Stimulated activated CD8-positive, alpha-beta memory T cell treated with anti-CD3 and anti-CD28 coated beads, Interleukin-15, amount 100 ng/mL, for 24 hours (primary cell): Measurements from ENCODE around the gene SIK1.
"Not testable (repeated sequence)": the region's sequence is repeated elsewhere in the genome, so short reads cannot be mapped to it uniquely, and the experiment has no call there.

Experiments used
- DNase-seq: peaks from one replicate; pipeline ENCODE4 v3.0.0-alpha.2; 2020; ENCODE audit warnings: low read depth

SIK1 gene

GRCh38 chr21:43426404-43427241, at the start of gene SIK1:
Gene SIK1, minus strand, starts transcription at chr21:43427131. Its CDS starts 953 bp downstream, at chr21:43426178.
- DNase-seq, result not testable (repeated sequence)

GRCh38 chr21:43471597-43472242, 44.8 kb upstream of the SIK1 start:
- not testable (repeated sequence) for DNase-seq

DNA sequence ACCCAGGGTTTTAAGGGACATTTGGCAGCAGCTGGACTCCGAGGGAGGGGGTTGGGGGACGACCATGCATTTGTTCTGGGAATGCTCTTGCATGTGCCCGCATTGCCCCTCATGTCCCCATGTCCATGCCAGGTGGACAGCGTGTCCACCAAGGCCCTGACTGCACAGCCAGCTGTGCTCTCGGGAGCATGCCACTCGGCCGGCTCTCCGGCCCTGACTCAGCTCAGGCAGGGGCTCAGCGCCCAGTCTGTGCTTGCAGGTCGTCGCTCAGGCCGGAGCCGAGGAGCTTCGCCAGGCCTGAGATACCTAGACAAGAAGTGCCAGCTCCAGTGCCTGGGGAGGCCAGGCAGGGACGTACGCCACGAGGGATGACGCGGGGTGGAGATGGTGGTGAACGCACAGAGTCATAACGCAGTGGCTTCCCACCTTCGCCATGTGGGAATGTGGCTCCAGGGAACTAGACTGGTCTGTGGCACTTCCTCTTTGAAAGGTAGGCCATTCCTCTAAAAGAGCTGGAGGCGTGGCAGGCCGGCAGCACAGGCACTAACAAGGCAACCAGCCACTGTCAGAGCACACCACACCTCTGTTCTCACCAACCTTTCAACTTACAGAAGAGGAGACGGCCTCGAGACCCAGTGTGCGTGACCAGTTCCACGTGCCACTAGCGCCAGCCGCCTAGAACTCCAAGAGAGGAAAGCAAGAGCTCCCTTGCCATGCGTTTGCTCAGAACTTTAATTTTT, 43.0 kb upstream of the SIK1 start:
- DNase-seq, result not testable (repeated sequence)

DNA sequence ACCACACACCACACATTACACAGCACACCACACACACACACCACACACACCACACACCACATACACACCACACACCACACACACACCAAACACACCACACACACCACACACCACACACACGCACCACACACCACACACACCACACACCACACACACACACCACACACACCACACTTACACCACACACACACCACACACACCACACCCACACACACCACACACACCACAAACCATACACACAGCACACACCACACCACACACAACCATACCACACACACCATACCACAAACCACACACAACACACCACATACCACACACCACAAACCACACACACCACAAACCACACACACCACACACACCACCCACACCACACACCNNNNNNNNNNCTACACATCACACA, 40.9 kb upstream of the SIK1 start:
- DNase-seq, result peak; percentile 1

DNA sequence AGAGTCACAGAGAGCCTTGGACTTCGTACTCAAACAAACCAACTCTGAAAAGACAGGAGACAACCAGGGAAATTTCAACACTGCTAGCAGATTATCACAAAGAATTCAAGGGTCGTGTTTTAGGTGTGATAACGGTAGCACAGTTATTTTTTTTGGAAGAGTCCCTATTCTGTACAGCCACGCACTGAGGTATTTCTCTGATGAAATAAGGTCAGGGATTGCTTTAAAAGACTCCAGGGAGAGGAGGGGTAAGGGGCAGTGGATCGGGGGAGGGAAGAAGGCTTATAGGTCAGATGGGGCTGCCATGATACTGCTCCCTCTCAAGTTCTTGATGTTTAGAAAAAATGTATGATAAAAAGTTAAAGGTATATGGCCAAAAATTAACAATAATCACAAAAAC, 38.2 kb upstream of the SIK1 start:
- not testable (repeated sequence) for DNase-seq

- not testable (repeated sequence) for DNase-seq
Observed at GRCh38 chr21:43463498-43464261, 36.7 kb upstream of the SIK1 start.

DNA sequence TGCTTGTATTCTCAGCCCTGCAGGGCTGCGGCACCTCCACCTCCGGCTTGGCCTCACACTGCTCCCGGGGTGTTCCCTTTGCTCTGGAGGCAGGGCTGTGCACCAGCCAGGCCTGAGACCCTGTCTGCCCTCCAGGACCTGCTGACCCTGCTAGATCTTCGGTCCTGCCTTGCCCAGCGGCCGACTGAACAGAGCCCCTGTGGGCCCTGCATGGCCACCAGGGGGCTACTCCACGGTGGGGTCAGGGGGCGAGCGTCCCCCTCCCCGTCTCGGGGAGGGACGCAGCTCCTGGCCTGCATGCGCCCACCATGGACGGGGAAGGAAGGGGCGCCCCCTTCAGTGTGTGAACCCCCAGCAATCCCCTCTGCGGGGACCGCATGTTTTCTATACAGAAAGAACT, 36.0 kb upstream of the SIK1 start:
- DNase-seq, result not testable (repeated sequence)

- DNase-seq, result not testable (repeated sequence)
Observed at GRCh38 chr21:43460475-43460874, 33.5 kb upstream of the SIK1 start.

DNA sequence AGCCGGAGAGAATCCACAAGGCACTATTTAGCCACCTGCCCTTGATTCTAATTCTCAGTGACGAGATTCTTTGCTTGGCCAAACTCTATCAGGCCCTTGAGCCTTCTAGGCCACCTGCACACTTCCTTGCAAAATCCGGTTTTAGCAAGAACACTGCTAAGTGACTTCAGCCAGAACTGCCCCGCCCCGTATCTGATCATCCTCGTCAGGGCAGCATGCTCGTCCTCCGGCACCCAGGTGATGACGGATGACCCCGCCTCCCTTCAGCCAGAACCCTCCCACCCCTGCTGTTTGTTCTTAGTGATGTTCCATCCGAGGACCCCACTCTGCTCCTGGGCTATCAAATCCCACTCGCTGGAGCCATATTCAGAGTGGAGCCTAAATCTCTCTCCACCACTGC, 32.1 kb upstream of the SIK1 start:
- not testable (repeated sequence) for DNase-seq

DNA sequence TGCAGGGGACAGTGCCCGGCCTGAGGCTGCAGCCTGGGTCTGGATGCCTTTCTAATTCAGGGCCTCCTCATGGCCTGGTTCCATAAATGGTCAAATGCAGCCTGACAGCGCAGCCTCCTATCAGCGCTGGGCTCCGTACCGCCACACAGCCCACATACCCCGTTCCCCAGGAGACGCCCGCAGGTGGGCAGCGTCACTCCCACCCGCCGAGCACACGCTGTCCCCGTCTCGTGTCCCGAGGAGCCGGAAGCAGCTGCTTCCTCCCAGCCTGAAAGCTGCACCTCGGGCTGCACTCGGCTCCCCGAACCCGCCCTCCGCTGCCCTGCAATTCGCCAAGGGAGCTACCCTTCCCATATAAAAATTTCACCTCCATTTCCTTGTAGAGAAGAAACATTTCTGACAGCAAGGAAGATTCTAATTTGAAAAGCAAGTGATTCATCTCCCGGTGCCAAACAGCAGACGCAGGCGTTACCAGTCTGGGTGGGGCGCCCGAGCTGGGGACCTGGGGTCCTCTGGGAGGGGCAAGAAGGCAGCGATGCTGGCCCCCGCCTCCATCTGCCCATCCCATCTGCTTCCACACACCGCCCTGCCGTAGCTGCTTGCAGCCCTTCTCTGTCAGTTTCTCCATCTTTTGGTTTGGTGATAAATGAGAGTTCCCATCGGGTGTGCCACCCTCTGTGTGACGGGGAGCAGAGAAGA, 29.8 kb upstream of the SIK1 start:
- DNase-seq, result not testable (repeated sequence)

DNA sequence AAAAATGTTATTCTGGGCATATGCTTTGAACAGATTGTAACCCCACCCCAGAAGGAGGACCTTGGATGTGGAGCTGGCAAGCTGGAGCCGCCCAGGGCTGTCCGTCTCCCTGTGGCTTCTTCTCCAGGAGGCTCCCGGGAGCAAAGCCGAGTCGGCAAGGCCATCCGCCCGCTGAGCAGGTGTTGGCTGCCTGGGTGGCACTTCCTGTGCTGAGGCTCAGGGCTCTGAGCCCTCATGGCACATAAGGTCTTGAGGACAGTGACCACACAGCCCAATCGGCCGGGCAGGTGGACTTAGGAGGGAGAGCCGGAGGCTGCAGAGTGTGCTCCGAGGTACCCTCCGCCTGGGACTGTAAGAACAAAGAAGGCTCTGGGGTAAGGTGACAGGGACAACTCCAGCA, 28.8 kb upstream of the SIK1 start:
- not testable (repeated sequence) for DNase-seq

DNA sequence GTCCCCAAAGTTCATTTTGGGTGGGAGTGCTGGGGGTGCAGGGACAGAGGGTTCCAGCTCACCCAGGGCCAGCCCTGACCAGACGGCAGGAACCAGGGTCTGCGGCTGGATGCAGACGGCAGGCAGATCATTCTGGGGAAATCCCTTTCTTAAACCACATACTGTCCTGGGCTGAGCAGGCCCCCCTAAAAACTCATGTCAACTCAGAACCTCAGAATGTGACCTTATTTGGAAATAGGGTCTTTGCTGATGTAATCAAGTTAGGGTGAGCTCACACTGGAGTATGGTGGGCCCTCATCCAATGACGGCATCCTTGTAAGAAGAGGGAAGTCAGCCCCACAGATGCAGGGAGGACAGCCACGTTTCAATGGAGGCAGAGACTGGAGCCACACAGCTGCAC, 27.2 kb upstream of the SIK1 start:
- DNase-seq, result not testable (repeated sequence)

- DNase-seq, result not testable (repeated sequence)
Observed at GRCh38 chr21:43451850-43452249, 24.9 kb upstream of the SIK1 start.

DNA sequence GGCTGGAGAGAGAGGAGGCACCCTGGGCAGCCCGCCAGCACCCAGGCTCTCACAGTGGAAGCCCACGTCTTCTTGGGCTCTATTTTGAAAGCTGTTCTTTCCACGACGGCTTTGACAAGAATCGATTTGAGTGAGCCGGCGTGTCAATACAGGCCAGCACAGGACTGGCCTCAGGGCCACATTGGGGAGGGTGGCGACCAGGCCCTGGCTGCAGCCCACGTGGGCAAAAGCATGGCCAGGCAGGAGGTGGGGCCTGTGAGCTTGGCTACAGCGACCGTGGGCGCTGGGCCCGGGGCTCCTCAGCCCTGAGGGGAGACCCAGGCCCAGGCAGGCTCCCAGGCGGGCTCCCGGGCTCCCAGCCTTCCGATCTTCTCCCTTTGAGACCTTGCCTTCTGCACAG, 23.4 kb upstream of the SIK1 start:
- DNase-seq, result not testable (repeated sequence)

GRCh38 chr21:43447353-43447977, 20.5 kb upstream of the SIK1 start:
- not testable (repeated sequence) for DNase-seq

GRCh38 chr21:43446277-43446932, 19.5 kb upstream of the SIK1 start:
- DNase-seq, result not testable (repeated sequence)

GRCh38 chr21:43444524-43444923, 17.6 kb upstream of the SIK1 start:
- not testable (repeated sequence) for DNase-seq

DNA sequence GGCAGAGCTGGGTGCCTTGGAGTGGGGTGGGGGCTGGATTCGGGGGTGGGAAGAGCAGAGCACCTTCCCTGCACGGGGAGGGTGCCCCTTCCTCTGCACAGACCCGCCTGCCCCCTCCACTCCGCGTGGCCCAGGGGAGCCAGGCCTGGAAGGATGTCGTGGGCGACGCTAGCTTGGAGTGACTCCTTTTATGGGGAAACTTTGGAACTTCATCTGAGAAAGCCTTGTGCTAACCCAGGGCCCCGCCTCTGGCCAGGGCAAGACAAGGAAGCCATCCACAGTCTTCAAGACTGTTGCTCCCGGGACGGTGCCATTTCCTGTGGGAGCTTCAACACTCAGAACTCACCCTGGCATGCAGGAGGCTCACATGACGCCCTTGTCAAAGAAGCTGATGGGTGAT, 15.6 kb upstream of the SIK1 start:
- DNase-seq, result not testable (repeated sequence)

DNA sequence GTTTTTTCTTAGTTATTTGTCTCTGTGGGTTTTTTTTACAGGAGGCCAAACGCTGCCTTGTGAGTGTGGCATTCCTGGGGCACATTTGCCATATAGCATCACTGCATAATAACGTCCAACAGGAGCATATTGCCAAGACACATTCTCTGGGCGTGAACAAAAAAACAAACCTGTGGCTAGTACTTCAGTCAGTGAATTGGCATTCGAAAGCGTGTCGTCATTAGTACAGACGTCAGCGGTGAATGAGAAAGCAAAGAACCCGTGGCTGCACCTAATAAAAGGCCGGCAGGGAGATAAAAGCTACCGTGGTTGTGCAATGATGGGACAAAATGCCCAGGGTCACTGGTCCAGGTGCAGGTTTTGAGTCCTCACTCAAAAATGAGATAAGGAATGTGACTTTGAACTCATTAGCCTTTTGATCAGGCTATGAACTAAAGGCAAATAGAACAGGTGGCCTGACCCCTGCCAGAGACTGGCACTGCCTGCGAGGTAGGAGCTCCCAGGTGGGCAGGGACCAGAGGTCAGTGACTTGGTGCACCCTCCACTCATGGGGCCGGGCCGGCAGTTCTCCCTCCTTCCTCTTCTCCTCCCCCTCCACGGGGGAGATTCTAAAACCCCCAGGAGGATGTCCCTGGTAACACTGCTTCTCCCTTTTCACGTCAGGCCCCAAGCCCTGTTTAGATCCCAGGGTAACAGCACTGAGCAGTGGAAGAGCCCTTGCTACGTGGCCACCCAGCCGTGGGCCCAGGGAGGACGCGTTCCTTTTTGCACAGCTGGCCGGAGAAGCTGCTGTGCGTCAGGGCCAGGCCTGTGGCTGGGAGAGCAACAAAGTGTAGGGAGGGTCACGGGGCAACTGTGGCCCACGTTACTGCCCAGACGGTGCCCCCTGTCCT, 14.2 kb upstream of the SIK1 start:
- DNase-seq, result not testable (repeated sequence)
